NT2/D1 (cell line): ENCODE data around the gene KIAA1614.

Source experiments
- DNase-seq: peaks from one replicate; pipeline ENCODE4 v3.0.0-alpha.2; 2011; ENCODE audit warnings: low read depth, low spot score
- H3K27me3 ChIP-seq: 2 replicates; pipeline ENCODE4 v1.6.0; 2011; ENCODE audit warnings: mild to moderate bottlenecking; ENCODE audit not compliant: insufficient read length, insufficient read depth
- H3K36me3 ChIP-seq: 2 replicates; pipeline ENCODE4 v1.6.1; 2011; ENCODE audit warnings: mild to moderate bottlenecking, low read length, mixed read lengths; ENCODE audit not compliant: insufficient read depth, insufficient read length
- H3K4me1 ChIP-seq: 2 replicates; pipeline ENCODE4 v1.5.1; 2011; ENCODE audit not compliant: insufficient read depth, insufficient read length
- H3K4me3 ChIP-seq: 2 replicates; pipeline ENCODE4 v1.5.1; 2011; ENCODE audit warnings: low read depth; ENCODE audit not compliant: insufficient read length
- H3K9ac ChIP-seq: 2 replicates; pipeline ENCODE4 v1.6.0; 2011; ENCODE audit warnings: low read depth; ENCODE audit not compliant: insufficient read length
- H3K9me3 ChIP-seq: 2 replicates; pipeline ENCODE4 v1.5.1; 2011; ENCODE audit warnings: mild to moderate bottlenecking, low read length; ENCODE audit not compliant: insufficient read depth
- SUZ12 ChIP-seq: IDR thresholded peaks from 2 replicates; pipeline ENCODE4 v1.6.1; 2011; ENCODE audit not compliant: insufficient read length, insufficient read depth; ENCODE audit errors: extremely low read depth
- YY1 ChIP-seq: IDR thresholded peaks from 2 replicates; pipeline ENCODE4 v1.6.1; 2011; ENCODE audit not compliant: insufficient read length, insufficient read depth
- ZNF274 ChIP-seq: IDR thresholded peaks from 2 replicates; pipeline ENCODE4 v1.6.1; 2011; ENCODE audit warnings: mild to moderate bottlenecking, low read depth, low read length

KIAA1614 gene

GRCh38 chr1:180916771-180917170 lies 4.1 kb downstream of the KIAA1614 start:
- no peak for DNase-seq
- Histone ChIP-seq H3K9me3 (no peaks in the 10 kb centered on the region), H3K4me1 (peaks cover 22% of the 10 kb centered on the region), H3K4me3 (no peak overlapping the region), H3K9ac (no peak overlapping the region), H3K27me3 (peaks cover 63% of the 10 kb centered on the region), H3K36me3 (peaks cover 4% of the 10 kb centered on the region)
- no peak for TF ChIP-seq YY1
- no peak for TF ChIP-seq SUZ12
- no peak for TF ChIP-seq ZNF274

DNA sequence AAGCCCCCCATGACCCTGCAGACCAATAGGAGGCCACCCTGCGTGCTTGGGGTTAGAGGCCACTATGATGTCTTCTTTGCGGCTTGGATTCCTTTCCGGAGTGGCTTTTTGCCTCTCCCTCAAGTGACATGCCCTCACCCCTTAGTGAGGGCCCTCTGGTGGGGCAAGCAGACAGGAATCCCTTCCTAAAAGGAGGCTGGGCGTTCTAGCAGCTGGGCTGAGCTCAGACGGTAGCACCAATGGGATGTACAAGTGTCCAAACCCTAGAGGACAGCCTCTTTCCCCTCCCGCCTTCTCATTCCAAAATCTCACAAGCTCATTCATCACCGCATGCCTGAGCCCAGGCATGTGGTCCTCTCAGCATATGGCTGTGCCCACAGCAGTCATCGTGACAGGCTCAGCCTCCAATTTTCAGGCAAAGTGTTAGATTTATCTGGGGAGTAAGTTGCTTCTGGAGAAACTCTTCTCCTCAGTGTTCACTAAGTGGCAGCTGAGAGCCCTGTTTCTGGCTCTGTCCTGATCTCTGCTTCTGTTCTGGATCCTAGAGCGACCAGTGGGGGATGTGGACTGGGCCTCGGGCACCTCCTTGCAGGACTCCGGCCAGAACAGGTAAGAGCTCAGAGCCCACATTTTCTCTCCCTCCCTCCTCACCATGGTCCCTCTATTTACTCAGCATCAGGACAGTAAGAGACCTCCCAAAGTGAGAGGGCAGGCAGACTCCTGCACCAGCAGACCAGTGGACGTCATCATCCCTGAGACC lies 4.8 kb downstream of the KIAA1614 start:
- Histone ChIP-seq H3K4me1 (peaks cover 29% of the 10 kb centered on the region), H3K4me3 (no peak overlapping the region), H3K36me3 (peaks cover 4% of the 10 kb centered on the region), H3K9me3 (no peaks in the 10 kb centered on the region), H3K27me3 (peaks cover 55% of the 10 kb centered on the region), H3K9ac (no peak overlapping the region)
- TF ChIP-seq YY1, result no peak
- TF ChIP-seq SUZ12, result no peak
- TF ChIP-seq ZNF274, result no peak
- DNase-seq, result no peak

DNA sequence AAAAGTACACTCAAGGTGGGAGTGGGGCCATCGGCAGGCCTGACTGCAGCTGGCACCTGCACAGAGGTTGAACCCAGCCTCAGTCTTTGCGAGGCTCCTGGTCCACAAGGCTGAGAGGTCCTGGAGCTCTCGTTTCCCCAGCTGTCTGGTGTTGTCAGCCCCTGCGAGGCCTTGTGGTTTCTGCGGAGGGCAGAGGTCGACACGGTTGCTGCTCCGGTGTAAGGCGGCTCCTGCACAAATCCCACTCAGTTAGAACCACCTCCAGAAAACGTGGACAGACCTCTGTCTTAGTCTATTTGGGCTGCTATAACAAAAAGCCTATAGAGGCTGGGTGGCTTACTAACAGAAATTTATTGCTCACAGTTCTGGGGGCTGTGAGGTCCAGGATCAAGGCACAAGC lies 5.8 kb downstream of the KIAA1614 start:
- no peak for DNase-seq
- peaks cover 4% of the 10 kb centered on the region for H3K36me3 ChIP-seq
- no peak overlapping the region for H3K9ac ChIP-seq
- H3K27me3 ChIP-seq, result peaks cover 45% of the 10 kb centered on the region
- no peak for TF ChIP-seq SUZ12
- TF ChIP-seq YY1, result no peak
- no peak for TF ChIP-seq ZNF274
- H3K4me1 ChIP-seq, result peaks cover 36% of the 10 kb centered on the region
- H3K4me3 ChIP-seq, result no peak overlapping the region
- no peaks in the 10 kb centered on the region for H3K9me3 ChIP-seq

- no peak for DNase-seq
- Histone ChIP-seq H3K4me3 (no peak overlapping the region), H3K36me3 (peaks cover 4% of the 10 kb centered on the region), H3K9me3 (no peaks in the 10 kb centered on the region), H3K4me1 (peaks cover 42% of the 10 kb centered on the region), H3K27me3 (peaks cover 38% of the 10 kb centered on the region), H3K9ac (no peak overlapping the region)
- no peak for TF ChIP-seq ZNF274
- TF ChIP-seq YY1, result no peak
- TF ChIP-seq SUZ12, result no peak
Measured at GRCh38 chr1:180919183-180919700, 6.5 kb downstream of the KIAA1614 start.

DNA sequence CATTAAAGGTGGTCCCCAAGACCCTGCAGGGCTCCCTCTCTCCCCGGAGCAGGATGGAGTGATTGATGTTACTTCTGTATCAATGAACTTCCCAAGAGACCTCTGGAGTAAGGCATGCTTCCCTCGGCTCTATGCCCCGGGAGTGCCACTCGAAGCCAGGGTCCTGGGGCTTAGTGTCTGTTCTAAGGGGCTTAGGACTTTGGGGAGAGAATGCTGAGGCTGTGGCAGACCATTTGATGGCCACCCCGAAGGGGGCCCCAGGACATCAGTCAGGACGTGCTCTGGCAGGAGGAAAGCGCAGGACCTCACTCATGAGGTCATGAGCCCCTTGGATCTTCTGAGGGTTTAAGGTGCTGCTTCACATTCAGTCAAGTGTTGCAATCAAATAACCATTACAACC lies 7.5 kb downstream of the KIAA1614 start:
- H3K36me3 ChIP-seq, result peaks cover 4% of the 10 kb centered on the region

GRCh38 chr1:180920702-180921101 lies 8.0 kb downstream of the KIAA1614 start:
- no peak for DNase-seq
- Histone ChIP-seq H3K4me1 (peaks cover 49% of the 10 kb centered on the region), H3K27me3 (peaks cover 29% of the 10 kb centered on the region), H3K9me3 (no peaks in the 10 kb centered on the region), H3K9ac (no peak overlapping the region), H3K36me3 (peaks cover 4% of the 10 kb centered on the region), H3K4me3 (no peak overlapping the region)
- TF ChIP-seq SUZ12, result no peak
- TF ChIP-seq ZNF274, result no peak
- no peak for TF ChIP-seq YY1

More for the DNA sequence above, 7.5 kb downstream of the KIAA1614 start:
- Histone ChIP-seq H3K9ac (no peak overlapping the region), H3K27me3 (peaks cover 30% of the 10 kb centered on the region), H3K4me1 (peaks cover 46% of the 10 kb centered on the region), H3K4me3 (no peak overlapping the region), H3K9me3 (no peaks in the 10 kb centered on the region)
- no peak for DNase-seq
- TF ChIP-seq ZNF274, result no peak
- TF ChIP-seq YY1, result no peak
- TF ChIP-seq SUZ12, result no peak

- peaks cover 55% of the 10 kb centered on the region for H3K4me1 ChIP-seq
- no peaks in the 10 kb centered on the region for H3K9me3 ChIP-seq
- peaks cover 4% of the 10 kb centered on the region for H3K36me3 ChIP-seq
- TF ChIP-seq YY1, result no peak
- no peak for TF ChIP-seq ZNF274
- TF ChIP-seq SUZ12, result no peak
- peaks cover 24% of the 10 kb centered on the region for H3K27me3 ChIP-seq
- no peak for DNase-seq
- no peak overlapping the region for H3K4me3 ChIP-seq
- no peak overlapping the region for H3K9ac ChIP-seq
Measured at GRCh38 chr1:180921386-180921785, 8.7 kb downstream of the KIAA1614 start.
